GM23338 (cell line): ENCODE measurements around the gene SLC2A4RG. TPM values are rescaled to one million over a fixed set of nuclear protein-coding genes. Genes with fewer than 3 reads are reported as not detected.

Experiments used
- ATAC-seq: fragments of 200-7000 bp; cut with Tn5 transposase; 3 replicates; pipeline ENCODE4 v1.9.1; 2020
- DNase-seq: peaks from one replicate; pipeline ENCODE4 v3.0.0-alpha.2; 2015; ENCODE audit warnings: low spot score
- H2AFZ ChIP-seq: fragments of 200-600 bp; sonication (generic); 2 replicates; pipeline ENCODE4 v1.8.0; 2016; ENCODE audit warnings: antibody characterized with exemption, mild to moderate bottlenecking, moderate library complexity
- H3F3A ChIP-seq: fragments of 200-600 bp; sonication (generic); replicated peaks from 2 replicates; pipeline ENCODE4 v1.8.0; 2017; ENCODE audit warnings: antibody characterized with exemption, mixed run types, low read depth
- H3K27ac ChIP-seq: fragments of 200-600 bp; sonication (generic); 2 replicates; pipeline ENCODE4 v1.6.1; 2016; ENCODE audit warnings: low read depth
- H3K27me3 ChIP-seq: fragments of 200-600 bp; sonication (generic); 2 replicates; pipeline ENCODE4 v1.8.0; 2016; ENCODE audit warnings: mild to moderate bottlenecking, mixed run types, moderate library complexity; ENCODE audit not compliant: insufficient read depth
- H3K36me3 ChIP-seq: fragments of 200-600 bp; sonication (generic); 2 replicates; pipeline ENCODE4 v1.8.0; 2016; ENCODE audit warnings: mild to moderate bottlenecking; ENCODE audit not compliant: insufficient read depth
- H3K4me1 ChIP-seq: fragments of 200-600 bp; sonication (generic); 2 replicates; pipeline ENCODE4 v1.8.0; 2016; ENCODE audit warnings: mild to moderate bottlenecking, moderate library complexity; ENCODE audit not compliant: insufficient read depth
- H3K4me2 ChIP-seq: fragments of 200-600 bp; sonication (generic); 2 replicates; pipeline ENCODE4 v1.7.1; 2017; ENCODE audit warnings: mixed run types
- H3K4me3 ChIP-seq: fragments of 200-600 bp; sonication (generic); 2 replicates; pipeline ENCODE4 v1.6.1; 2016; ENCODE audit warnings: mixed run types
- H3K79me2 ChIP-seq: fragments of 200-600 bp; sonication (generic); replicated peaks from 2 replicates; pipeline ENCODE4 v1.8.0; 2017; ENCODE audit warnings: mild to moderate bottlenecking; ENCODE audit not compliant: insufficient read depth
- H3K9me2 ChIP-seq: fragments of 200-600 bp; sonication (generic); 2 replicates; pipeline ENCODE4 v1.8.0; 2017; ENCODE audit not compliant: insufficient read depth
- H4K20me1 ChIP-seq: fragments of 200-600 bp; sonication (generic); replicated peaks from 2 replicates; pipeline ENCODE4 v1.8.0; 2017; ENCODE audit warnings: mild to moderate bottlenecking; ENCODE audit not compliant: insufficient read depth
- H3K27ac Mint-ChIP-seq: 2 replicates; pipeline ENCODE4 v1.8.0; 2020; ENCODE audit warnings: inconsistent platforms, mild to moderate bottlenecking, moderate library complexity, mixed read lengths
- H3K27me3 Mint-ChIP-seq: 3 replicates; pipeline ENCODE4 v1.8.0; 2022; ENCODE audit warnings: low read depth, mild to moderate bottlenecking, moderate library complexity, mixed read lengths, inconsistent platforms; ENCODE audit not compliant: insufficient read depth, poor library complexity
- H3K36me3 Mint-ChIP-seq: 3 replicates; pipeline ENCODE4 v1.8.0; 2021; ENCODE audit warnings: low read depth, mild to moderate bottlenecking, inconsistent platforms, moderate library complexity, mixed read lengths
- H3K4me1 Mint-ChIP-seq: 3 replicates; pipeline ENCODE4 v1.8.0; 2020; ENCODE audit warnings: mild to moderate bottlenecking, inconsistent platforms, mixed read lengths
- H3K4me3 Mint-ChIP-seq: 3 replicates; pipeline ENCODE4 v1.8.0; 2021; ENCODE audit warnings: moderate library complexity, mild to moderate bottlenecking, inconsistent platforms, mixed read lengths
- H3K9me3 Mint-ChIP-seq: 3 replicates; pipeline ENCODE4 v1.8.0; 2020; ENCODE audit warnings: moderate library complexity, mild to moderate bottlenecking, inconsistent platforms, mixed read lengths
- STAT1 ChIP-seq: IDR thresholded peaks from one replicate; pipeline ENCODE4 v1.6.1; 2016; ENCODE audit warnings: antibody characterized with exemption; ENCODE audit not compliant: unreplicated experiment
- ZNF331 ChIP-seq: fragments of 250-450 bp; sonication (Bioruptor Pico); IDR thresholded peaks from 2 replicates; pipeline ENCODE4 v1.5.0; 2020; ENCODE audit warnings: low read depth, mild to moderate bottlenecking, moderate library complexity
- ZNF462 ChIP-seq: fragments of 250-450 bp; sonication (Bioruptor Pico); IDR thresholded peaks from 2 replicates; pipeline ENCODE4 v1.5.0; 2020; ENCODE audit warnings: mild to moderate bottlenecking, moderate library complexity
- polyA plus RNA-seq: library from polyadenylated mRNA; unstranded; fragments of >200 nt; fragmentation: Nextera tagmentation; extraction: Ambion mirVana; gene quantifications from 2 replicates; pipeline ENCODE4 v1.2.1, GENCODE V29; 2016
- total RNA-seq: library from RNA; depleted of rRNA; stranded (reverse); fragments of >200 nt; shearing (Covaris generic); gene quantifications from 2 replicates; pipeline ENCODE4 v1.2.3, GENCODE V29; 2014
- TF ChIP-seq, protein P1 (sequence below), 2 experiments: fragments of 200-600 bp in 1 of 2; sonication (generic) in 1 of 2; conservative IDR thresholded peaks; 2 replicates each; pipeline versions ENCODE4 v1.5.1 to v1.6.1; 2016 to 2017; ENCODE audit warnings: antibody characterized with exemption in 2 of 2, low read depth in 2 of 2, mild to moderate bottlenecking in 2 of 2, moderate library complexity in 1 of 2

The SLC2A4RG gene
- total and polyA plus RNA-seq, 2 experiments from 2014 or later, result 22.8 to 42.0 TPM

DNA sequence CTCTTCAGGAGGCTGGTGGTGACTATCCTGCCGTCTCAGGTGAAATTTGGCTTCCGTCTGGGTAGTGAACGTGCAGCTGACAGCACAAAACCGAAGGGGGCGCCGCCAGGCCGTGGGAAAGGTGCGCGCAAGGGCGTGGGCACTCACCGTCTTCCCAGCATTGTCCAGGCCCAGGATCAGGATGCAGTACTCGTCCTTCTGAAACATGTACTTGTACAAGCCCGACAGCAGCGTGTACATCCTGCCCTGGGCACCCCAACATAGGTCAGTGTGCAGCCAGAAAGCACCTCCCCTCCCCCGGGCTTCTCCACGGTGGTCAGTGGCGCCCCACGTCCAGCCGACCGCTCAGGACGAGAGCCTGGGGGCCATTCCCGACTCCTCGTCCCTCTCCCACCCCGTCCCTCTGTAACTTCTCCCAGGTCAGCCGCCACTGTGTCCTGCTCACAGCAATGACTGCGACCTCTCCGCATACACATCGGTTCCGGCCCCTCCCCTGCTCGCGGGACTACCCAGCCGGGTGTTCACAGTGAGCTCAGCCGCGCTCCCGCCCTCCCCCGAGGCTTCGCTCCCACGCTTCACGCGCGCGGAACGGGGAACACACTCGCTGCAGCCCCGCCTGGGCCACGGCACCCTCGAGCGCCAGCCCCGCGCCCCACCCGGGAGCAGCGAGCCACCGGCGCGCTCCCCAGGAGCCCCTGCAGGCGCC is 32.6 kb upstream of the SLC2A4RG start:
- H3K36me3 Mint-ChIP-seq, result peaks cover 42% of the 10 kb centered on the region
- H3K27ac Mint-ChIP-seq, result no peak overlapping the region
- H3K36me3 ChIP-seq, result no peaks in the 10 kb centered on the region

More for the DNA sequence above, 32.6 kb upstream of the SLC2A4RG start:
- Histone ChIP-seq H3K4me2 (peak overlapping the region; percentile 93), H3K9me2 (no peaks in the 10 kb centered on the region), H3K4me3 (peak overlapping the region; percentile 85), H4K20me1 (peaks cover 14% of the 10 kb centered on the region), H2AFZ (no peak overlapping the region), H3K4me1 (no peaks in the 10 kb centered on the region; the same call in 1 of the 2 replicates), H3K27me3 (no peaks in the 10 kb centered on the region), H3K79me2 (peaks cover 43% of the 10 kb centered on the region), H3F3A (peaks cover 11% of the 10 kb centered on the region; the same call in 1 of the 2 replicates), H3K27ac (no peak overlapping the region)
- Mint-ChIP-seq H3K4me3 (peak overlapping the region; percentile 88), H3K27me3 (peaks cover 12% of the 10 kb centered on the region), H3K9me3 (no peaks in the 10 kb centered on the region), H3K4me1 (peaks cover 10% of the 10 kb centered on the region)
- ATAC-seq (peak; percentile 35), DNase-seq (peak; percentile 65)
- no peak for TF ChIP-seq STAT1
- TF ChIP-seq, protein P1, sequence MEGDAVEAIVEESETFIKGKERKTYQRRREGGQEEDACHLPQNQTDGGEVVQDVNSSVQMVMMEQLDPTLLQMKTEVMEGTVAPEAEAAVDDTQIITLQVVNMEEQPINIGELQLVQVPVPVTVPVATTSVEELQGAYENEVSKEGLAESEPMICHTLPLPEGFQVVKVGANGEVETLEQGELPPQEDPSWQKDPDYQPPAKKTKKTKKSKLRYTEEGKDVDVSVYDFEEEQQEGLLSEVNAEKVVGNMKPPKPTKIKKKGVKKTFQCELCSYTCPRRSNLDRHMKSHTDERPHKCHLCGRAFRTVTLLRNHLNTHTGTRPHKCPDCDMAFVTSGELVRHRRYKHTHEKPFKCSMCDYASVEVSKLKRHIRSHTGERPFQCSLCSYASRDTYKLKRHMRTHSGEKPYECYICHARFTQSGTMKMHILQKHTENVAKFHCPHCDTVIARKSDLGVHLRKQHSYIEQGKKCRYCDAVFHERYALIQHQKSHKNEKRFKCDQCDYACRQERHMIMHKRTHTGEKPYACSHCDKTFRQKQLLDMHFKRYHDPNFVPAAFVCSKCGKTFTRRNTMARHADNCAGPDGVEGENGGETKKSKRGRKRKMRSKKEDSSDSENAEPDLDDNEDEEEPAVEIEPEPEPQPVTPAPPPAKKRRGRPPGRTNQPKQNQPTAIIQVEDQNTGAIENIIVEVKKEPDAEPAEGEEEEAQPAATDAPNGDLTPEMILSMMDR (conservative IDR thresholded peaks at IDR 0.05; ENCODE audit: low read depth in 2 of 2), result peak; percentile 44 to 72
- no peak for TF ChIP-seq ZNF331 (CRISPR knock-in tag)
- no peak for TF ChIP-seq ZNF462 (CRISPR knock-in tag)
